Breast epithelium (tissue), 3 donors: ENCODE data around the gene MYH10.

Experiments used
- CTCF ChIP-seq, 3 donors: fragments of 450-650 bp; IDR thresholded peaks; one replicate each; pipeline ENCODE4 v1.5.1; 2016 to 2017; ENCODE audit warnings: antibody characterized with exemption in 3 of 3, mild to moderate bottlenecking in 3 of 3, moderate library complexity in 3 of 3
- POLR2A ChIP-seq: fragments of 450-650 bp; IDR thresholded peaks from one replicate; pipeline ENCODE4 v1.6.1; 2016; ENCODE audit warnings: antibody characterized with exemption, mild to moderate bottlenecking, moderate library complexity
- POLR2AphosphoS5 ChIP-seq, 3 donors: sonication (generic); formaldehyde crosslinking; IDR thresholded peaks; one replicate each; pipeline ENCODE4 v1.6.1; 2017; ENCODE audit warnings: antibody characterized with exemption in 3 of 3

- TF ChIP-seq CTCF (IDR thresholded peaks at IDR 0.05) (no peak), POLR2AphosphoS5 (IDR thresholded peaks at IDR 0.05) (no peak), POLR2A (no peak)
Observed at GRCh38 chr17:8503807-8504206, 126.7 kb downstream of the MYH10 start.
